ENCODE measurements around the gene C5orf22.

DNA sequence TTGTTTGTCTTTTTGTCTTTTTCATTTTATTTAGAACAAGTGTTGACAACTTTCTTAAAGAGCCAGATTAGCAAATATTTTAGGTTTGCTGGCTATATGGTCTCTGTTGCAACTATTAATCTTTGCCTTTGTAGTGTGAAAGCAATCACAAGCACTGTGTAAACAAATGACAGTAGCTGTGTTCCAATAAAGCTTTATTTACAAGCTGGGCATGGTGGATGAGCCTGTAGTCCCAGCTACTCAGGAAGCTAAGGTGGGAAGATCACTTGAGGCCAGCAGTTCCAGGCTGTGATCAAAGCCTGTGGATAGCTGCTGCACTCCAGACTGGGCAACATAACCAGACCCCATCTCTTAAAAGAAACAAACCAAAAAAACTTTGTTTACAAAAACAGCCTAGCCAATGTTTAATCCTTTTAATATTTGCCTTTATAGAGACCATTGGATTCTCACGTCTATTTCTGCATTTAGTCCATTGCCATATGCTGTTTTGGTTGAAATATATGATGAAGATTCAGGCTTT, 2.5 kb downstream of the C5orf22 start:
- no peak for TF ChIP-seq POLR2A (IDR thresholded peaks at IDR 0.05)
- TF ChIP-seq, protein P1, sequence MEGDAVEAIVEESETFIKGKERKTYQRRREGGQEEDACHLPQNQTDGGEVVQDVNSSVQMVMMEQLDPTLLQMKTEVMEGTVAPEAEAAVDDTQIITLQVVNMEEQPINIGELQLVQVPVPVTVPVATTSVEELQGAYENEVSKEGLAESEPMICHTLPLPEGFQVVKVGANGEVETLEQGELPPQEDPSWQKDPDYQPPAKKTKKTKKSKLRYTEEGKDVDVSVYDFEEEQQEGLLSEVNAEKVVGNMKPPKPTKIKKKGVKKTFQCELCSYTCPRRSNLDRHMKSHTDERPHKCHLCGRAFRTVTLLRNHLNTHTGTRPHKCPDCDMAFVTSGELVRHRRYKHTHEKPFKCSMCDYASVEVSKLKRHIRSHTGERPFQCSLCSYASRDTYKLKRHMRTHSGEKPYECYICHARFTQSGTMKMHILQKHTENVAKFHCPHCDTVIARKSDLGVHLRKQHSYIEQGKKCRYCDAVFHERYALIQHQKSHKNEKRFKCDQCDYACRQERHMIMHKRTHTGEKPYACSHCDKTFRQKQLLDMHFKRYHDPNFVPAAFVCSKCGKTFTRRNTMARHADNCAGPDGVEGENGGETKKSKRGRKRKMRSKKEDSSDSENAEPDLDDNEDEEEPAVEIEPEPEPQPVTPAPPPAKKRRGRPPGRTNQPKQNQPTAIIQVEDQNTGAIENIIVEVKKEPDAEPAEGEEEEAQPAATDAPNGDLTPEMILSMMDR (IDR thresholded peaks at IDR 0.05), result no peak
- no peak for TF ChIP-seq POLR2AphosphoS5 (IDR thresholded peaks at IDR 0.05)

Measured in upper lobe of left lung (tissue), 4 donors.